Kidney (tissue), 14 donors: ENCODE data around the gene SBF2. TPM values are rescaled to one million over a fixed set of nuclear protein-coding genes. Genes with fewer than 3 reads are reported as not detected.

Experiments
- DNase-seq, 5 donors: peaks; one replicate each; pipeline ENCODE4 v3.0.0-alpha.2; 2013 to 2020
- FAIRE-seq: peaks from 2 replicates; lab custom pipeline; 2012; peaks lifted over from hg19 to GRCh38; lab: Jason Lieb, UNC
- H3K27ac ChIP-seq, 2 donors: one replicate each; pipeline ENCODE4 v1.7.0; 2013; ENCODE audit warnings: low read depth in 2 of 2, low read length in 2 of 2, inconsistent platforms in 1 of 2
- H3K27me3 ChIP-seq: one replicate; pipeline ENCODE4 v1.7.1; 2013; ENCODE audit warnings: low read length, inconsistent platforms; ENCODE audit not compliant: control insufficient read depth, insufficient read depth
- H3K36me3 ChIP-seq, 3 donors: one replicate each; pipeline versions ENCODE4 v1.7.0 to v1.7.1; 2013; ENCODE audit warnings: low read length in 3 of 3, control low read depth in 1 of 3, inconsistent platforms in 1 of 3; ENCODE audit not compliant: insufficient read depth in 3 of 3, control insufficient read depth in 2 of 3
- H3K4me1 ChIP-seq, 3 donors: one replicate each; pipeline versions ENCODE4 v1.7.0 to v1.7.1; 2013; ENCODE audit warnings: low read length in 3 of 3, inconsistent platforms in 1 of 3, low read depth in 1 of 3; ENCODE audit not compliant: control insufficient read depth in 2 of 3, insufficient read depth in 2 of 3
- H3K4me3 ChIP-seq, 3 donors: one replicate each; pipeline versions ENCODE4 v1.7.0 to v1.8.1; 2013; ENCODE audit warnings: low read length in 3 of 3, control low read depth in 1 of 3, inconsistent platforms in 1 of 3
- H3K9ac ChIP-seq, 3 donors: one replicate each; pipeline versions ENCODE4 v1.7.0 to v1.7.1; 2013; ENCODE audit warnings: low read length in 3 of 3, control low read depth in 1 of 3, inconsistent platforms in 1 of 3
- H3K9me3 ChIP-seq, 3 donors: one replicate each; pipeline versions ENCODE4 v1.7.0 to v1.7.1; 2013; ENCODE audit warnings: low read length in 3 of 3, control low read depth in 1 of 3, inconsistent platforms in 1 of 3; ENCODE audit not compliant: control insufficient read depth in 2 of 3, insufficient read depth in 1 of 3
- CTCF ChIP-seq: IDR thresholded peaks from 3 replicates; pipeline ENCODE4 v1.5.1; 2012; ENCODE audit warnings: mild to moderate bottlenecking, moderate library complexity, borderline replicate concordance; ENCODE audit not compliant: insufficient read depth; ENCODE audit errors: extremely low read depth
- intact Hi-C: fragments of 100-400 bp; cut with DNase I; formaldehyde crosslinking; loops from one replicate; pipeline ENCODE4 v1.11.1; 2022
- polyA plus RNA-seq: library from polyadenylated mRNA; stranded (reverse); fragments of 350-450 nt; fragmentation: Illumina TruSeq; extraction: RNeasy Lipid Tissue Mini Kit (QIAGEN cat#74804); gene quantifications from one replicate; pipeline ENCODE4 v1.2.3, GENCODE V29; 2014; ENCODE audit warnings: low read depth, low replicate concordance; ENCODE audit not compliant: insufficient read depth
- total RNA-seq: library from RNA; stranded (reverse); fragmentation: NEBNext Ultra II Directional; extraction: Animal tissue kit (Norgen Biotek cat#: 25700); gene quantifications from one replicate; pipeline ENCODE4 v1.2.1, GENCODE V29; 2021
- donor health status: control.
- donor health status: control.
- donor health status: control.
- donor health status: control.
- donor health status: control.
- donor health status: DM: yes; HTN: yes; CAD: no.
- donor health status: Normal renal cell carcinoma (clear cell type).

Gene SBF2
- total and polyA plus RNA-seq, 2 donors from 2014 or later: 13.1 to 55.4 TPM

DNA sequence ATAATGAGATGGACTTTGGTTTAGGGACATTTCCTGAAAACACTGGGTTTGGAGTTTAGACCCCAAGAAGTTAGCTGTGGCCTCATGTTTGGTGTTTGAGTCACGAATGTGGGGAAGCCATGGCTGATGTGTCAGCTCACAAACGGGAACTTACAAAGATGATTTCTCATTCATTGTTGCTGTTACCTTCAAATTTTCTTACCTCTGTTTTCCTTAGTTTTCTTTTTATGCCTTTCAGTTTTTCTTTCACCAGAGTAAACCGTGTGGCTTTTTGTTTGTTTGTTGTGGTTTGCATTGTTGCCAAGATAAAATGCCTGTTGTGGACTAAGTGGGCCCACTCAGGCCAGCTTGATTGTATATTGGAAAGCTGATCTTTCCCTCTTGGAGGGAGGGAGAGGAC is 541.0 kb downstream of the SBF2 start:
- no peak for TF ChIP-seq CTCF
- Histone ChIP-seq H3K4me1 (peaks cover 0 to 9% (median 7%) of the 10 kb centered on the region in 3 donors), H3K9ac (no peak overlapping the region), H3K4me3 (no peak overlapping the region), H3K9me3 (no peaks in the 10 kb centered on the region), H3K27me3 (no peaks in the 10 kb centered on the region), H3K36me3 (peaks cover 0 to 5% (median 2%) of the 10 kb centered on the region in 3 donors), H3K27ac (no peak overlapping the region)
- intact Hi-C loops: no loop called here
- FAIRE-seq (no peak), DNase-seq (no peak)

- no peaks in the 10 kb centered on the region for H3K27me3 ChIP-seq
- no peaks in the 10 kb centered on the region for H3K9me3 ChIP-seq
- H3K27ac ChIP-seq: no peak overlapping the region
- no peak for TF ChIP-seq CTCF
- H3K9ac ChIP-seq: no peak overlapping the region
- no peak overlapping the region for H3K4me3 ChIP-seq
- H3K36me3 ChIP-seq: peaks cover 0 to 5% (median 2%) of the 10 kb centered on the region in 3 donors
- peaks cover 0 to 7% (median 6%) of the 10 kb centered on the region in 3 donors for H3K4me1 ChIP-seq
- DNase-seq (no peak), FAIRE-seq (no peak)
- intact Hi-C loops: no loop called here
Observed at GRCh38 chr11:9752091-9752490, 541.9 kb downstream of the SBF2 start.

DNA sequence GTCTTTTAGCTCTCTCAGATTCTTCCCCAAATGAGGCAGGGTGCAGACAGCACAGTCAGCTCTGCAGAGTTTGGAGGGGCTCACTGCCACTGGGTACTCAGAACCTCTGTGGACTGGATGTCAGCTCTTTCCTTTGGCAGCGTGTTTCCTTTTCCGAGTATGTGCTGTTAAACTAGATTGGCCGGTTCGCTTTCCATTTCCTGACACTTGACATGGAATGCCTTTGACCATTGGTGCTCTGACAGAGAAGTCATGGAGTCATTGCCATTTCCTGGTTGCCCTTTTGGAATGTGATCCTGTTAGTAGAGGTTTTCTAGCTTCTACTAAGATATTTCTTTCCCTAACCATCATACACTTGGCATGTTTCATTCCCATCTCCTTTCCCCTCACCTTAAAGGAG is 543.5 kb downstream of the SBF2 start:
- TF ChIP-seq CTCF: no peak
- DNase-seq: no peak
- H3K9ac ChIP-seq: no peak overlapping the region
- H3K36me3 ChIP-seq: peaks cover 0 to 5% (median 2%) of the 10 kb centered on the region in 3 donors
- no peak overlapping the region for H3K4me3 ChIP-seq
- no peak overlapping the region for H3K27ac ChIP-seq
- intact Hi-C loops: no loop called here
- H3K4me1 ChIP-seq: peaks cover 0 to 2% (median 0%) of the 10 kb centered on the region in 3 donors
- no peaks in the 10 kb centered on the region for H3K9me3 ChIP-seq
- H3K27me3 ChIP-seq: no peaks in the 10 kb centered on the region
- FAIRE-seq: no peak
